HCT116 (cell line): ENCODE measurements around the gene PLEKHN1. TPM values are rescaled to one million over a fixed set of nuclear protein-coding genes. Genes with fewer than 3 reads are reported as not detected.
A peak's percentile ranks its signal among the peaks of the same experiment; 100 is the strongest.

Source experiments
- CBX3 ChIP-seq: IDR thresholded peaks from 2 replicates; pipeline ENCODE4 v1.6.1; 2012; ENCODE audit warnings: low read depth
- EGR1 ChIP-seq: IDR thresholded peaks from 2 replicates; pipeline ENCODE4 v1.6.1; 2012; ENCODE audit warnings: low read depth
- EZH2phosphoT487 ChIP-seq: fragments of 200-600 bp; IDR thresholded peaks from 2 replicates; pipeline ENCODE4 v1.6.1; 2018; ENCODE audit warnings: antibody characterized with exemption, borderline replicate concordance
- FOSL1 ChIP-seq: IDR thresholded peaks from 2 replicates; pipeline ENCODE4 v1.6.1; 2012; ENCODE audit warnings: low read depth
- POLR2AphosphoS5 ChIP-seq: IDR thresholded peaks from 2 replicates; pipeline ENCODE4 v1.6.1; 2011; ENCODE audit warnings: mild to moderate bottlenecking, low read depth, low read length, moderate library complexity
- RAD21 ChIP-seq: IDR thresholded peaks from 2 replicates; pipeline ENCODE4 v1.6.1; 2012; ENCODE audit warnings: low read depth, mild to moderate bottlenecking
- TCF7L2 ChIP-seq: IDR thresholded peaks from 2 replicates; pipeline ENCODE4 v1.7.0; 2011; ENCODE audit warnings: borderline replicate concordance, inconsistent platforms; ENCODE audit not compliant: insufficient read depth, insufficient read length; ENCODE audit errors: extremely low read depth
- ZNF274 ChIP-seq: fragments of 200-500 bp; sonication (Bioruptor generic); IDR thresholded peaks from 2 replicates; pipeline ENCODE4 v1.6.1; 2014; ENCODE audit warnings: mild to moderate bottlenecking, low read depth, low read length, inconsistent platforms
- total RNA-seq: library from RNA; stranded (reverse); gene quantifications from one replicate; pipeline ENCODE4 v1.2.1, GENCODE V29; 2021; ENCODE audit not compliant: unreplicated experiment
- TF ChIP-seq, protein P1 (sequence below): IDR thresholded peaks from 2 replicates; pipeline ENCODE4 v1.6.1; 2011; ENCODE audit warnings: mild to moderate bottlenecking, low read length, moderate library complexity; ENCODE audit not compliant: insufficient replicate concordance; ENCODE audit errors: extremely low read depth
- TF ChIP-seq, protein P2 (sequence below): IDR thresholded peaks from 2 replicates; pipeline ENCODE4 v1.6.1; 2012
- TF ChIP-seq, protein P3 (sequence below): IDR thresholded peaks from 2 replicates; pipeline ENCODE4 v1.6.1; 2012; ENCODE audit warnings: low read depth

Gene PLEKHN1
- total RNA-seq, 1 experiment from 2014 or later, result 11.6 TPM

DNA sequence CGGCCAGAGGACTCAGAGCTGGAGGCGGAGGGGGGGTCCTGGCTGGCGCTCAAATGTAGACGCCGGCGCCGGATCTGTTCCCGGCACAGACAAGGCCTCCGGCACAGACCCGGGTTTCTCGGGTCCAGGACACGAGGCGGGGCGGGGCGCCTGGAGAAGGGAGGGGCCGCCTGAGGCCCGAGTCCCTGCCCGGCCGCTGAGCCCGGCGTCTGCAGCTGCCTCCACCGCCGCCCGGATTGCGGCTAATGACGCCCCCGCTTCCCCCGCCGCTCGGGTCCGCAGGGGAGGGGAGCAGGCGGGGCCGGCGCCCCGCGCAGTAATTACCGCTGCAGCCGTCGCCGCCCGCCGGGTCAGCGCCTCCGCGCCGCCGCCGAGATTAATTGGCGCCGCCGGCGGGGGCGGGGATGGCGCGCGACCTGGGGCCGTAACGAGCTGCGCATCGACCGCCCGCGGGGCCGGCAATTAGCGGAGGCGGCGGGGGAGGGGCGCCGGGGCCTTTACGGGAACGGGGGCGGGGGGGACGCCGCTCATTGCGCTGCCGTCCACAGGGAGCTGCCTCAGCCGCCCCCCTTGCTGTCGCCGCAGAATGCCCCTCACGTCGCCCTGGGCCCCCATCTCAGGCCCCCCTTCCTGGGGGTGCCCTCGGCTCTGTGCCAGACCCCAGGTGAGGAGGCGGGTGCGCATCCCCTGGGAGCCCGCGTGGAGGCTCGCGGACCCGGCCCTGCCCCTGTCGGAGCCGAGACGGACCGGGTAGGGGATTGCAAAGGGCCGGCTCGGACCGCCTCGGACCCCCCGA lies 24.5 kb upstream of the PLEKHN1 start (continued):
- TF ChIP-seq, protein P1, sequence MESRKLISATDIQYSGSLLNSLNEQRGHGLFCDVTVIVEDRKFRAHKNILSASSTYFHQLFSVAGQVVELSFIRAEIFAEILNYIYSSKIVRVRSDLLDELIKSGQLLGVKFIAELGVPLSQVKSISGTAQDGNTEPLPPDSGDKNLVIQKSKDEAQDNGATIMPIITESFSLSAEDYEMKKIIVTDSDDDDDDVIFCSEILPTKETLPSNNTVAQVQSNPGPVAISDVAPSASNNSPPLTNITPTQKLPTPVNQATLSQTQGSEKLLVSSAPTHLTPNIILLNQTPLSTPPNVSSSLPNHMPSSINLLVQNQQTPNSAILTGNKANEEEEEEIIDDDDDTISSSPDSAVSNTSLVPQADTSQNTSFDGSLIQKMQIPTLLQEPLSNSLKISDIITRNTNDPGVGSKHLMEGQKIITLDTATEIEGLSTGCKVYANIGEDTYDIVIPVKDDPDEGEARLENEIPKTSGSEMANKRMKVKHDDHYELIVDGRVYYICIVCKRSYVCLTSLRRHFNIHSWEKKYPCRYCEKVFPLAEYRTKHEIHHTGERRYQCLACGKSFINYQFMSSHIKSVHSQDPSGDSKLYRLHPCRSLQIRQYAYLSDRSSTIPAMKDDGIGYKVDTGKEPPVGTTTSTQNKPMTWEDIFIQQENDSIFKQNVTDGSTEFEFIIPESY, result no peak
- TF ChIP-seq FOSL1 (no peak), ZNF274 (no peak), EGR1 (peak; percentile 83), EZH2phosphoT487 (no peak), TCF7L2 (peak; percentile 95), POLR2AphosphoS5 (no peak), RAD21 (no peak), CBX3 (no peak)
- TF ChIP-seq, protein P2, sequence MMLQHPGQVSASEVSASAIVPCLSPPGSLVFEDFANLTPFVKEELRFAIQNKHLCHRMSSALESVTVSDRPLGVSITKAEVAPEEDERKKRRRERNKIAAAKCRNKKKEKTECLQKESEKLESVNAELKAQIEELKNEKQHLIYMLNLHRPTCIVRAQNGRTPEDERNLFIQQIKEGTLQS, result no peak
- TF ChIP-seq, protein P3, sequence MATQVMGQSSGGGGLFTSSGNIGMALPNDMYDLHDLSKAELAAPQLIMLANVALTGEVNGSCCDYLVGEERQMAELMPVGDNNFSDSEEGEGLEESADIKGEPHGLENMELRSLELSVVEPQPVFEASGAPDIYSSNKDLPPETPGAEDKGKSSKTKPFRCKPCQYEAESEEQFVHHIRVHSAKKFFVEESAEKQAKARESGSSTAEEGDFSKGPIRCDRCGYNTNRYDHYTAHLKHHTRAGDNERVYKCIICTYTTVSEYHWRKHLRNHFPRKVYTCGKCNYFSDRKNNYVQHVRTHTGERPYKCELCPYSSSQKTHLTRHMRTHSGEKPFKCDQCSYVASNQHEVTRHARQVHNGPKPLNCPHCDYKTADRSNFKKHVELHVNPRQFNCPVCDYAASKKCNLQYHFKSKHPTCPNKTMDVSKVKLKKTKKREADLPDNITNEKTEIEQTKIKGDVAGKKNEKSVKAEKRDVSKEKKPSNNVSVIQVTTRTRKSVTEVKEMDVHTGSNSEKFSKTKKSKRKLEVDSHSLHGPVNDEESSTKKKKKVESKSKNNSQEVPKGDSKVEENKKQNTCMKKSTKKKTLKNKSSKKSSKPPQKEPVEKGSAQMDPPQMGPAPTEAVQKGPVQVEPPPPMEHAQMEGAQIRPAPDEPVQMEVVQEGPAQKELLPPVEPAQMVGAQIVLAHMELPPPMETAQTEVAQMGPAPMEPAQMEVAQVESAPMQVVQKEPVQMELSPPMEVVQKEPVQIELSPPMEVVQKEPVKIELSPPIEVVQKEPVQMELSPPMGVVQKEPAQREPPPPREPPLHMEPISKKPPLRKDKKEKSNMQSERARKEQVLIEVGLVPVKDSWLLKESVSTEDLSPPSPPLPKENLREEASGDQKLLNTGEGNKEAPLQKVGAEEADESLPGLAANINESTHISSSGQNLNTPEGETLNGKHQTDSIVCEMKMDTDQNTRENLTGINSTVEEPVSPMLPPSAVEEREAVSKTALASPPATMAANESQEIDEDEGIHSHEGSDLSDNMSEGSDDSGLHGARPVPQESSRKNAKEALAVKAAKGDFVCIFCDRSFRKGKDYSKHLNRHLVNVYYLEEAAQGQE, result no peak
